Subcutaneous adipose tissue (tissue), 4 donors: ENCODE data around the gene LRRC8C. TPM values are rescaled to one million over a fixed set of nuclear protein-coding genes. Genes with fewer than 3 reads are reported as not detected.

Source experiments
- CTCF ChIP-seq: fragments of 450-650 bp; IDR thresholded peaks from one replicate; pipeline ENCODE4 v1.5.1; 2016; ENCODE audit warnings: low read depth, mild to moderate bottlenecking, control low read depth, antibody characterized with exemption, moderate library complexity
- total RNA-seq, 4 donors: library from RNA; depleted of rRNA; stranded (reverse); fragments of >200 nt; gene quantifications; one replicate each; pipeline ENCODE4 v1.1.0, GENCODE V29; 2016

Gene LRRC8C
- total RNA-seq, 4 donors from 2014 or later, result 11.7 to 47.8 (median 22.1) TPM

DNA sequence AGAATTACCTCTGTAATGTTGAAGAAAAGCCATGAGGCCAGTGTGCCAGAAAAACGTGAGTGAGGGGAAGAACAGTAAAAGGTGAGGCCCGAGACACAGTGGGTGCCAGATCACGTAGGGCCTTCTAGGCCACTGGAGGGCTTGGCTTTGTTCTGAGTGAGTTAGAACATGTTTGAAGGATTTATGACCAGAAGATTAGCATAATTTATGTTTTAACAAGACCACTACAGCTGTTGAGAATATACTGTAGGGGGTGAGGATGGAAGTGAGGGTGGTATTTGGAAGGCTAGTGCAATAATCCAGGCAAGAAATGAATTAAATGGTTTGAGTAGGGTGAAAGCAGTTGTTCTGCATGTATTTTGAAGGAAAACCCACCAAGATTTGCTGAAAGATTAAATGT lies 56.3 kb downstream of the LRRC8C start:
- TF ChIP-seq CTCF, result no peak

GRCh38 chr1:89690595-89690994 lies 57.7 kb downstream of the LRRC8C start:
- TF ChIP-seq CTCF, result no peak

DNA sequence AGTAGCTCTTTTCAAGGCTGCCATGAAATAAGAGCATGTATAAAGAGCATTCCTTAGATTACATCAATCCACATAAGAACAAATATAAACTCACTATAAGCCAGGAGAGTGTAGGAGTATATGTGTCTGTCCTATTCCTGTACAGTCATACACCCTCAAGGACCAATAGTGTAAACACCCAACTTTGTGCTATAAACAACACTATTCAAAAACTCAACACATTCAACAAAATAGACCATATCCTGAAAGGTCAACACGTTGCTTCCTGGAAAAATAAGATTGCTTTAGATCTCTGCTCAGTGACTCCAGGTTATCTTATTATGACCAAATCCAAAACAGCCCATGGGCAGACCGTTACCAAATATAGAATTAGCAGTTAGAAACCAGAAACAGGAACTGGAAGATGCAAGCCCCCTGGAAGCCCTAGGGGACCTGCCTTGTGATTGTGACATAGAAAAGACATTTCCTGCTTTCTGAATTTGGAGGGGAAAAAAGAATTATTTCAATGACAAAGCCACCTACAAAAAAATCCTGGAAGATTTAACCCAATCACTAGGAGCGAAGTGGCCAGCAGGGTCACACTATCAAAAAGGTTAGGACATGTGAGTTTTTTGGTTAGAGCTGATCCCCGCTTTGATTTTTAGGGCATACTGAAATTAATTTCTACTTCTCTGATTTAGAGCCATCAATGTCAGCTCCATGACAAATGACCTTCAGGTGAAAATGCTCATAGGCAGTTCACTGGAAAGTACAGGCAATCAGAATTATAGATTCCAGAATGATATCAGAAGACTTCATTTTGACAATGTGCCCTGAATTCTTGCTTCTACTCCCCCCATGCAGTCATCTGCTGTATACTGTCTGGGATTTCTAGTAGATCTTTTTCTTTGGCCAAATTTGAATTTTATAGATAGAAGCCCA lies 59.9 kb downstream of the LRRC8C start:
- no peak for TF ChIP-seq CTCF

DNA sequence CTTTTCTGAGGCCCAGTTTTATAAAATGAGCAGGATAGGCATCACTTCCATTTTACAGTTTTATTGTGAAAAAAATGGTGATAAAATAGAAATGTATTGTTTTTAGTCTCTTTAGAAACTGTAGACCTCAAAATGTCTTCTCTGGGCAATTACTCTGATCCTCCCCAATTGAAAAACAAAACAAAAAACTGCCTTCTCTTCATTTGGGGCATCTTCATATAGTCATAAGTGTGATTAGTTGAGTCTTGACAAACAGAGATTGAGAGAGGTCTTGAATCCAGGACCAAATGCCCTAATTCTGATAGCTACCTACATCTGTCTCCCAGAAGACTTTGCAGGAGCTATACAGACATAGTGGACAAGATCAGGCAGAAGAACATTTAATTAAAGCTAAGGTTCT lies 62.9 kb downstream of the LRRC8C start:
- TF ChIP-seq CTCF, result no peak

DNA sequence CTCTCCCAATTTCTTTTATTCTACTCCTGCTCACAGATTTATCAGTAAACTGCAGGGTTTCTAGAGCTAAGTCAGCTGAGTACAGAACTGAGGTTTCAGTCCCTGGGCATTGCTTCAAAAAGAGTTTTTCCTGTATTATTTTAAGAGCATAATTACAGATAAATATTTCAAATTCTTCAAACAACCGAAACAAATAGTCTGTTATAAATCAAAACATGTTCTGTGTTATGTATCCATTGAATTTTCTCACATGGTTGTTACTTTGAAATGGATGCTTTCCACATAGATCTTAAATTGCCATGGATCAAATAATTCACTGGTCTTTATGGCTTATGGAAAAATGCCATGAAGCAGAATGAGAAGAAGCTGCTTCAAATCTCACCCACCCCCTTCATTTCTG lies 64.5 kb downstream of the LRRC8C start:
- no peak for TF ChIP-seq CTCF

DNA sequence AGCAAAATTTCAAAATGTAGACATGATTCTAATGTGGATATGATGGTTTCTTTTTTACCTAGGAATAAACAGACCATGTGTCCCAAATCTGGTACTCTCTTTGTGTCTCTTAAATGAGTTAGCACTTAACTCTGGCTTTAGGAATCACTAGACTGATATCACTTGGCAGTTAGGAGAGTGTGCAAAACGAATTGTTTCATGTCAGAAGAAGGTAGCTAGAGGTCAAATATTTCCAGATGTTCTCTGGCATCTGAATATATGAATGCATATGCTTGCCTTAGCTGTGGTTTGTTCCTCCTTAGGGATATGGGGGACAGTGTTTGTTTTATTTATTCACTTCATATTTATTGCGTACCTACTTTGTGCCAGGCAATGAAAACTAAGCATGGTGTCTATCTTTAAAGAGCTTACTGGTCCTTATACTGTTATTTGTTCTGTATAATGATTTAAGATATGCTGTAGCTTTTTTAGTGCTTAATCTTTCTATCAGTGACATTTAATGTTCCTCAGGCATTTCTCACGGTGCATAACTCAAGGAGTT lies 65.2 kb downstream of the LRRC8C start:
- TF ChIP-seq CTCF, result no peak

DNA sequence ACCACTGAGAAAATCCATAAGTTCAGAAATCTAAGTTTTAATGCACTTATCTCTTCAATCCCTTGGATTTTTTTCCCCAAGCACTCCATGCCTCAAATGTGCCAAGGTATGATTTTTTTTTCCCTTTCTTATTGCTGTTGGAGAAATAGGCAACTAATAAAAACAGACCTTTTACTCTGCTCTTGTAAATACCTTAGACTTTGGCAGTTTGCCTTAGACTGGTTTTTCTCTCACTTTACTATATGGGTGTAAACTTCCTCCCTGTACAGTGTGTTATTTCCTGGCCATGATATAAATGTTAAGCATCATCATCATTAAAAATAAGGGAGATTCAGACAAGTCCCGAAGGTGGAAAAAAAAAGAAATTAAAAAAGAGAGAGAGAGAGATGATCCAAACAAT lies 65.7 kb downstream of the LRRC8C start:
- TF ChIP-seq CTCF, result no peak
